HuH-7.5 (cell line): ENCODE measurements around the gene ZCCHC9.
"Not testable (repeated sequence)": the region's sequence is repeated elsewhere in the genome, so short reads cannot be mapped to it uniquely, and the experiment has no call there.

ENCODE experiments used
- DNase-seq: peaks from one replicate; pipeline ENCODE4 v3.0.0; 2011; ENCODE audit warnings: low spot score

ZCCHC9 gene, protein sequence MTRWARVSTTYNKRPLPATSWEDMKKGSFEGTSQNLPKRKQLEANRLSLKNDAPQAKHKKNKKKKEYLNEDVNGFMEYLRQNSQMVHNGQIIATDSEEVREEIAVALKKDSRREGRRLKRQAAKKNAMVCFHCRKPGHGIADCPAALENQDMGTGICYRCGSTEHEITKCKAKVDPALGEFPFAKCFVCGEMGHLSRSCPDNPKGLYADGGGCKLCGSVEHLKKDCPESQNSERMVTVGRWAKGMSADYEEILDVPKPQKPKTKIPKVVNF

DNA sequence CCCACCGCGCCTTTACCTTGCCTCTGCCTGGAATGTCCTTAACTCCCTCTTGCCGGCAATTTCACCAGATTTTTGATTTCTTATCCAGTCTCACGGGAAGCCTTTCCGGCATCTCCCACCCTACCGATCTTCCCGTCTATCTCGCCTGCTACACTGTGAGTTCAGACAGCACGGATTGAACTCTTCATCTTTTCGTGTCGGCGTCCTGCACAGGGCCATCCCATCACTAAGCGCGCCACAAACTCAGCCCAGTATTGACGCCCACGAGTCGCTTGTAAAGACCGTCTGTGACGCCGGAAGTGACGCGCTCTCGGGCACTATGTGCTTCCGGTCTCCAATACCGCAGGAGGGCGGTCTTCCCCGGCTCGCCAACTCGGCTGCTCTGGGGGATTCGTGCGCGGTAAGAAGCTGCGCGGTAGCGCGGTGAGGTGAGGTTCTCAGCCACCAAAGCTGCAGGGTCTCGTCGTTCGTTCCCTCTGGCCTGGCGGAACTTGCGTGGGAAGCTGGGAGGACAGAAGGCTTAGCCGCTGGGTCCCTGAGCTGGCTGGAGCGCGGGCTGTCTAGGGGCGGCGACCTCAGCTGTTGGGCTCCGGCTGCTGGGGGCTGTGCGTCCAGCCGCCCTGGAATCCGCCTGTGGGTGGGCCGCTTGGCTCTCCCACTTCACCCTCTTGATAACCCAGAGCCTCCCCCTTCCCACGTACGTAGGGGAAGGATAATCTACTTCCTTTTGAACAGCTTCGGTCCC, at the start of gene ZCCHC9:
ZCCHC9 (plus strand) TSS at position 317 of the 745 bp plus-strand sequence. CDS start 3,171 bp downstream, outside the sequence.
- DNase-seq: peak; percentile 54

DNA sequence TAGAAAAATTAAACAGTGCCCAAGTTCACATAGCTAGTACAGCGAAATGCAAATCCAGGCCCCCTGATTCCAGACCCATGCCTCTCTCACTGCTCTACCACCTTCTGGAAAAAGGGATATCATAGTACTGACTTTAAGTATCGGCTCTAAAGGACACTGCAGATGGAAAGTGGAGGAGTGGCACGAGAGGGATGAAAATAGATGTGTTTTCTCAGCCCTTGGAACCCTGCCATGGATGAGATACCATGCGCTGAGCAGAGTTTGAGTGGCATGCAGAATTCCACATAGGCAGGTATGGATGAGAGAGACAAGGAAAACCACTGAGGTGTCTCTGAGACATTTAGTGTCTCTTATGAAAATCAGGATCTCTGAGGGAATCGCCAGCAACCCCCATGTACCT, 49.5 kb upstream of the ZCCHC9 start:
- no peak for DNase-seq

DNA sequence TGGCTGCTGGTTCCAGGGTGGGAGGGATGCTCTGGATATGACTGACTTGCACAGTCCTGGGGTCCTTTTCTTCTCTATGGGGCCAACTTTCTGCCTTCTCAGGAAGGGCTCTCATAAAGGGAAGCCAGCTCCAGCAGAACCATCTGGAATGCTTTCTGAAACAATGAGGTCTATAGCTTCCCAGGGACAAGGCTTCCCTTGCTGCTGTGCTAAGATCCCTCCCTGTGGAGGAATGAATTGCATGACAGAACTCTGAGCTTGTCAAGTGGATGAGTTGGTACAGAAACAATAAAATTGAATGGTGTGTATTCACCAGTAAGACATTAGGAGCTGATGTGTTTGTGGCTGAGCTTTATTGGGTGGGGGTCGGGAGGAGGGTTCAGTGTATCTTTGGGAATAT, 48.5 kb upstream of the ZCCHC9 start:
- DNase-seq: no peak

DNA sequence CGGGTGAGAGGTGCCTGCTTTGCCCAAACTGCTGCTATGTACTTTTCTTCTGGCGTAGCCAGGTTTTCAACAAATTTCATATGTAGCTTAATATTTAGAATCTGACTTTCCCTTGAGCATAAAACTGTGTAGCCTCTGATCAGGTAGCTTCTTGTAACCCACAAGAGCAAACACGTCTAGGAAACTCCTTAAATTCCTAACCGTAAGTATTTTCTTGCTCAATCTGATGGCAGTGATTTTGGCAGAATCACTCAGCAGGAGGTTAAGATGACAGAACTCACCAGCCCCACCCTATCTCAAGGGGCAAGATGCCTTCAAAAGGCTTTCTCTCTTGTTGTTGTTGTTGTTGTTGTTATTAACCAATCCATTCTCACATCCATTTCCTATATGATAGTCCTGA, 47.5 kb upstream of the ZCCHC9 start:
- no peak for DNase-seq

DNA sequence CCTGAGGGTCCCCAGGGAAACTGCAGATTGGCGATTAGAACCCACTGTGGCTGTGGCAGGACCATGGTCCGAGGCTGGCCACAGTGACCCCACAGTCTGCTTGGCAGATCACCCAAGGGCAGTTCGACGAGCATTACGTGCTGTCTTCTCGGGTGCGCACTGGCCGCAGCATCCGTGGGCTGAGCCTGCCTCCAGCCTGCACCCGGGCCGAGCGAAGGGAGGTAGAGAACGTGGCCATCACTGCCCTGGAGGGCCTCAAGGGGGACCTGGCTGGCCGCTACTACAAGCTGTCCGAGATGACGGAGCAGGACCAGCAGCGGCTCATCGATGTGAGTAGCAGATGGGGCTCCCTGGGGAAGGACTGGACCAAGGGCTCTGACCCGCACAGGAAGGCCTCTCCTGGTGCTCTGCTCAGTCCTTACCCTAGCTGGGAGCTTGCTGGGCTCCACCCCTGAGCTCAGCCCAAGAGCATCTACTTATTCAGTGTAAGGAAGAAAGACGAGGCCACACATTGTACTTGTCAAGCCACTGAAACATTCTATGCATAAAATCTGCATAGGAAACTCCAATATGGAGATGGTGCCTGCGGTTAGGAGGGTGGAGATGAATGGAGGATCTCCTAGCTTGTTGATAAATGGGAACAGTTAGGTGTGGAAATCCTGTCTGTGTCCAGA, 46.4 kb upstream of the ZCCHC9 start:
- no peak for DNase-seq

DNA sequence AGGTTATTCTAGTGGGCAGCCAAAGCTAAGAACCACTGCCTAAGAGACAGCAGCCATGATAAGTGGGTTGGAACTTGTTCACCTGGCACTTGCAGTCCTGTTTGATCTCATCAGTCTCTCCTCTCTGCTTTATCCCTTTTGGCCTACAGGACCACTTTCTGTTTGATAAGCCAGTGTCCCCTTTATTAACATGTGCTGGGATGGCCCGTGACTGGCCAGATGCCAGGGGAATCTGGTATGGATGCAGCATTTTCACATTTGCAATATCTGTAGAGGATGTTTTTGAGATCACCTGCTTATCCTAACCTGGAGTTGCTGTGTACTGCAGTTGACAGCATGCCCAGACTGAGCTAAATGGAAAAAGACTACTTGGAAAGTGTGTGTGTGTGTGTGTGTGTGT, 44.6 kb upstream of the ZCCHC9 start:
- DNase-seq: no peak

DNA sequence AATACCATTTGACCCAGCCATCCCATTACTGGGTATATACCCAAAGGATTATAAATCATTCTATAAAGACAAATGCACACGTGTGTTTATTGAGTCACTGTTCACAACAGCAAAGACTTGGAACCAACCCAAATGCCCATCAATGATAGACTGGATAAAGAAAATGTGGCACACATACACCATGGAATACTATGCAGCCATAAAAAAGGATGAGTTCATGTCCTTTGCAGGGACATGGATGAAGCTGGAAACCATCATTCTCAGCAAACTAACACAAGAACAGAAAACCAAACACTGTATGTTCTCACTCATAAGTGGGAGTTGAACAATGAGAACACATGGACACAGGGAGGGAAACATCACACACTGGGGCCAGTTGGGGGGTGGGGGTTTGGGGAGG, 38.6 kb upstream of the ZCCHC9 start:
- DNase-seq: not testable (repeated sequence)

DNA sequence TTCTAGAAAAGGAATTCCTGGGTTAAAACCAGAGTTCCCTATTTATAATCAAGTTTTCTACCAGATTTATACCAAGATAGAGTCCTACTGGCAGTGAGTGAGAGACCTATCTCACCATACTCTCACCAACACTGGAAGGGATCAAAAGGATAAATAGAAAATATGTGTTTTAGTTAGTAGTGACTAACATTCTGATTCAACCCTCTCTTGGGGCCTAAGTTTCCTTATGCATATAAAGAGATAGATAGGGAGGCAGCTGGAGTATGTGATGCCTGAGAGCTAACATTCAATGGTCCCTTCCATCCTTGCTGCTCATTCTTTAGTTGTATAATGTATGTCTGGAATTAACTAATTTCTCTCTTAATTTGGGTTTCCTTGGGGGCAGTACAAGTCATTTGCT, 36.3 kb upstream of the ZCCHC9 start:
- DNase-seq: no peak

DNA sequence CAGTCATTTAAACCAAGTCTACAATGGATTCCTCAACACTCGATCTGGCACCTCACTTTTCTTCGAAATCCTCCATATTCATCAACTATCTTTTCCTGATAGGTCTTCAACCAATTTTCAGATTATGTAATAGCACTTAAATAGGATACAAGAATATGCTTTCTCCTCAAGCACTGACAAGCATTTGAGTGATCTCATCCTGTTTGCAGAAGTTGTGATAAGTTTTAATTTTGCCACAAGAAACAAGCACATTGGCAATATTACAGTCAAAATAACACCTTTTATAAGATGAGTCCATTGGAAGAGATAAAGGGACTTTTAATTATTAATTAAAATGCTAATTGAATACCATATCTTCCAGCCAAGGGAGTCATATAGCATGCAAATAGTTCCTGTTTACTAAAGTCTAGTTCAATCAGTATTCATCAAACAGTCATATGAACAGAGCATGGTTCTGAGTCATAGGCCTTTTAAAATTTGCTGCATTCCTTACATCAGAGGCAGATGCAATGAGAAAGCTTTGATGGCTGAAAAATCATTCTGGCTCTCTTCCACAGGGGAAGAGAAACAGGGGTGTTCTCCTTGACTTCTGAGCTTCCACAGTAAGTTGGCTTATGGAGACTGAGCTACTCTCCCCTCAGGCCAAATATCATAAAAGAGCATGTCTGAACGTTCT, 32.7 kb upstream of the ZCCHC9 start:
- DNase-seq: no peak

DNA sequence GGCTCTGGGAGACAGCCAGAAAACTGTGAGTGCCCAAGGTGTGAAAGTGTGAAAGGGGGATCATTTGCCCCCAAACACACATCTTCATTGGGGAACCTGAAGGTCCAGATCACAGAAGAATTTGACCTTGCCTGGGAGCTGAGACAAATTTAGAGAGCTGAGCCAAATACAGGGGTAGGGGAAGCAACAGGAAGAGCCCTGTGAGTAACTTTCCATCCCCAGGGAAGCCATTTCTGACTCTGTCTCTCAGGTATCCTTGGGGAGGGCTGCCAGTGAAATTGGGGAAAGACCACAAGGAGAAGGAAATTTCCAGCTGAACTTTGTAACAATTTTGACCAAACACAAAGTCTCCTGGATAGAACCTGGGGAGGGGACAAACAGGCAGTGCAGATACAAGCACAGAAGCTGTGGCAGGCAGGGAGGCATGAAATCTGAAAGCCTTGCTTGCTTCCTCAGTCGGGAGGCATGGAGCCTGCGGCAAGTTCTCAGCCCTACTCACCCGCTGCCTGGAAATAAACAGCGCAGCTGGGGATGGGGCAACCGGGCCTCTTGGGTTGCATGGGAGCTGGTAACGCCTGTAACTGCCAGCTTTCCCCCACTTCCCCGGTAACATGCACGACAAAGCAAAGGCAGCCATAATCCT, 31.5 kb upstream of the ZCCHC9 start:
- DNase-seq: no peak

DNA sequence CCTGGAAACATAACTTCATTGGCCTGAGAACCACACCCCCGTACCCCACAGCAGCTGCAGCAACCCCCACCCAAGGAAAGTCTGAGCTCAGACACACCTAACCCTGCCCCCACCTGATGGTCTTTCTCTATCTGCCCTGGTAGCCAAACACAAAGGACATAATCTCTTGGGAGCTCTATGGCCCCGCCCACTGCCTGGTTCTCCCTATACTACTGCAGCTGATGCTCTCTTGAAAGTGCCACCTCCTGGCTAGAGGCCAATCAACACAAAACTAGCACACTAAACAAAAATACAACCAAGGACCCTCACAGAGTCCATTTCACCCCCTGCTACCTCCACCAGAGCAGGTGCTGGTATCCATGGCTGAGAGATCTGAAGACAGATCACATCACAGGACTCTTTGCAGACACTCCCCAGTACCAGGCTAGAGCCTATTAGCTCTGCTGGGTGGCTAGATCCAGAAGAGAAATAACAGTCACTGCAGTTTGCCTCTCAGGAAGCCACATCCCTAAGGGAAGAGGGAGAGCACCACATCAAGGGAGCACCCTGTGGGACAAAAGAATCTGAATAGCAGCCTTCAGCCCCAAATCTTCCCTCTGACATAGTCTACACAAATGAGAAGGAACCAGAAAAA, 30.9 kb upstream of the ZCCHC9 start:
- not testable (repeated sequence) for DNase-seq

DNA sequence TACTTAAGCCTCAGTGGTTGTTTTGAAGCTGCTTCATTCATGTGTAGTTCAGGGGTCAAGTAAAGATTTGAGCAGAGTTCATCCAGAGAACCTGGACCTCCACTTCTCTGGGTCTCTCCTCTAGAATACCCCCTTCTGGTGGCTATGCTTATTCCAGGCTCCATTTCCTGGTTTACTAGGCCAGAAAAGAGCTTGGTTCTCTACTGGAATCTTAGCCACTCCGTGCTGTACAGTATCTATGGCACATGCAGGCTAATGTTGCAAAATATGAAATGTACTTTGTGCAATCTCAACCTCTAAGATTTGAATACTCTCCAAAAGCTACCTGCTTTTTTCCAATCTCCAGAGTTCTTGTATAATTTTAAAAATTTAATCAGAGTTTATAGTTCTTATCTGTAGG, 17.4 kb upstream of the ZCCHC9 start:
- no peak for DNase-seq

DNA sequence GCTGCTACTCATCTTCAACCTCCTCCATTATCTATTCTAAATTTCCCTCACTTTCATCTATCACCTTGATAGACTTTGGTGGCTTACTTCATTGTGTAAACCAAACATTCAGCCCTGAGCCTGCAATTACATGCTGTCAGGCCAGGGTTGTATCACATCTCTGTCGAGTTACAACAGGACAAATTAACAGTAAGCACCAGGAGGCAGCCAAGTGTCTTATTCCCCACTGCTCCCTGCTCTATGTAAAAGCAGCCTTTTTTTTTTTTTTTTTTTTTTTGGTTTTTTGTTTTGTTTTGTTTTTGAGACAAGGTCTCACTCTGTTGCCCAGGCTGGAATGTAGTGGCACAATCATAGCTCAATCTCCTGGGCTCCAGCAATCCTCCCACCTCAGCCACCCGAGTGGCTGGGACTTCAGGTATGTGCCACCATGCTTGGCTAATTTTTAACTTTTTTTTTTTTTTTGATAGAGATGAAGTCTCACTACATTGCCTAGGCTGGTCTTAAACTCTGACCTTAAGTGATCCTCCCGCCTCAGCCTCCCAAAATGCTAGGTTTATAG, 15.2 kb upstream of the ZCCHC9 start:
- DNase-seq: no peak

DNA sequence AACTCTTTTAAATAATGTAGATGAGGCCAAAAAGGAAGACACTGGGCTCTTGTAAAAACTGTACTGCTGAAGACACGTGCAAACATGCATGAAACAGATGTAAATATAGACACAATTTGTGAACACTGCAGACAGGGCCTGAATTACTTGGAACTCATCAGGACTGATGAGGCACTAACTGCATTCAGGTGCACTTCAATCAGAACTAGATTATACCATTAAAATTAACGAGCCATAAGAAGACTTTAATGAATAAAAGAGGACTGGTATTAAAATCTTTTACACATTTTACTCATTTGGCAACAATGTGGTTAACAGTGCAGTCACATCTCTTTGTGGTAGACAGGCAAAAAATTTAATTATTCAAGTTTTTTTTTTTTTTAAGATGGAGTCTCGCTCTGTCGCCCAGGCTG, 13.4 kb upstream of the ZCCHC9 start:
- no peak for DNase-seq

DNA sequence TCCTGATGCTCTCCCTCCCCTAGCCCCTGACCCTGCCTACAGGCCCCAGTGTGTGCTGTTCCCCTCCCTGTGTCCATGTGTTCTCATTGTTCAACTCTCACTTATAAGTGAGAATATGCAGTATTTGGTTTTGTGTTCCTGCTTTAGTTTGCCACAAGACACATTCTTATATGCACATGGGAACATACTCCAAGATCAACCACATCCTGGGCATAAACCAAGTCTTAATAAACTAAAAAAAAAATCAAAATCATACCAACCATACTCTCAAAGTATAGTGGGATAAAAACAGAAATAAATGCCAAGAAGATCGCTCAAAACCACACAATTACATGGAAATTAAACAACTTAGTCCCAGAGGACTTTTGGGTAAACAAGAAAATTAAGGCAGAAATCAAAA, 11.2 kb upstream of the ZCCHC9 start:
- no peak for DNase-seq

DNA sequence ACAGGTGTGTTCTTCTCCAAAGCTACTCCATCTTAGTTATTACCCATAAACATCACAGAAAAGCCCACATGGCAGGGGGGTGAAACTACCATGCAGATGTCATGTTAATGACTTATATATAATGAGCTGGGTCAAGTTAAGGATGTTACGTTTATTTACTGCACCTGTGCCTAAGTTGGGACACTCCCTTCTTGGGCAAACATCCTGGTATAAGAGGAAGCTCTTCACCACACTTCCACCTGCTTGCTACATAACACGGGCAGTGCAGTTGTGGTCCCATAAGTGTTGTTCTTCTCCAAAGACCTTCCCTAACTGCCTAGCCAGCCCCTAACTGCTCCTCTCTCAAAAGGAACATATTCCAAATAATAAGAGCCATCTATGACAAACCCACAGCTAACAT, 9.3 kb upstream of the ZCCHC9 start:
- DNase-seq: no peak

DNA sequence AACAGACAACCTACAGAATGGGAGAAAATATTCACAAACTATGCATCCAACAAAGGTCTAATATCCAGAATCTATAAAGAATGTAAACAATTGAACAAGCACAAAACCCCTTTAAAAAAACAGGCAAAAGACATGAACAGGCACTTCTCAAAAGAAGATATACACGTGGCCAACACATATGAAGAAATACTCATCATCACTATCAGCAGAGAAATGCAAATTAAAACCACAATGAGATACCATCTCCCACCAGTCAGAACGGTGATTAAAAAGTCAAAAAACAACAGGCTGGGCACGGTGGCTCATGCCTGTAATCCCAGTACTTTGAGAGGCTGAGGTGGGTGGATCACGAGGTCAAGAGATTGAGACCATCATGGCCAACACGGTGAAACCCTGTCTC, 7.4 kb upstream of the ZCCHC9 start:
- not testable (repeated sequence) for DNase-seq

DNA sequence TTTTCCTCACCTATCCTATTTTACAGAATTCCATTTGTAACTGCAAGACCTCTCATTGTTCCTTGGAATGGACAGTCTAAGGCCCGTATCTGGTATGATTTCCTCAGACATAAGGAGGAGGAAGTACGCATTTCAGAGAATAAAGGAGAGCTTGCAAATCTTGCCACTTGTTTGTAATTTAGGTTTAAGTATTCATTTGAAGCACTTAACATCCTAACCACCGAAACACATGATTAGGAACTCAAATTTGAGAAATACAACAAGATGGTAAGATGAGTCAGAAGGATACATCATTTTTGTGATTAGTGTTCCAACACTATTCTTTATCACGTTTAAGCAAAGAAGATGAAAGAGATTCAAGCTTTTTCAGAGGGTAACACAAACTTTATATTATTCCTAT, 3.9 kb upstream of the ZCCHC9 start:
- no peak for DNase-seq

DNA sequence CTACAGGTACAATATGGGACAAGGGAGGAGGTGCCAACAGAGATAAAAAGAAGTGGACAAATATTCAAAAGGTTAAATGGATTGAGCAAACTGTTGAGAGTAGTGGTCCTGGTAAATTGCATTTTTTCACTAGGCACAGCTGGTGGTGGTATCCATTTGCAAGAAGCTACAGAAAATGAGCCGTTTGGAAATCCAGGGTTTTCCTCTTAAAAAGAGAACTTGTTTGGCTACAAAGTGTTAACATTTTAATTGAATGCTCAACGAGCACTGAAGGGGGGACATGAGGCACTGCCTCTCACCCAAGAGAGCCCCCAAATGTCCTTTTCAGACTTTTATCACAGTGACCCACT, 491 bp upstream of the ZCCHC9 start:
- no peak for DNase-seq

DNA sequence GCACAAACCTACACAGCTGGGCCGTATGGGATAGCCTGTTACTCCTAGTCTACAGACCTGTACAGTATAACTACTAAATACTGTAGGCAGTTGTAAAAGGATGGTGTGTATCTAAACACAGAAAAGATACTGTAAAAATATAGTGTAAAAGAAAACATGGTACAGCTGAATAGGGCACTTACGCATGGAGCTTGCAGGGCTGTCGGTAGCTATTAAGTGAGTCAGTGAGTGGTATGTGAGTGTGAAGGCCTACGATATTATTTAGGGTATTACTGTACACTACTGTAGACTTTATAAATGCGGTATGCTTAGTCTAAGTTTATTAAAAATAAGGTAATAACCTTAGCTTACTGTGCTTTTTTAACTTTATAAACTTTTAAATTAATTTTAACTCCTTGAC, 1.2 kb downstream of the ZCCHC9 start:
- no peak for DNase-seq

DNA sequence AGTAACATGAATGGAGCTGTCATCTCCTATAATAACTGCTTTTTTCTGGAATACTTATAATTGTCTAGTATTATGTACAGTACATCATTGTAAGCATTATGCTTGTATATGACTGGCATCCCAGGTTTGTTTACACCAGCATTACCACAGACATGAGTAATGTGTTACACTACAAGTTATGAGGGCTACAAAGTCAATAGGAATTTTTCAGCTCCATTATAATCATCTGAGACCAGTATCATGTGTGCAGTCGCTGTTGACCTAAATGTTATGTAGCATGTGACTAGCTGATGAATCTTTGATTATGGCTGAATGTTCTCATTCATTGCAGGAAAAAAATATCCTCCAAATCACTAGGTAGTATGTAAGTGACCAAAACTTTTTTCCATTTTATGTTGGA, 2.2 kb downstream of the ZCCHC9 start:
- no peak for DNase-seq

DNA sequence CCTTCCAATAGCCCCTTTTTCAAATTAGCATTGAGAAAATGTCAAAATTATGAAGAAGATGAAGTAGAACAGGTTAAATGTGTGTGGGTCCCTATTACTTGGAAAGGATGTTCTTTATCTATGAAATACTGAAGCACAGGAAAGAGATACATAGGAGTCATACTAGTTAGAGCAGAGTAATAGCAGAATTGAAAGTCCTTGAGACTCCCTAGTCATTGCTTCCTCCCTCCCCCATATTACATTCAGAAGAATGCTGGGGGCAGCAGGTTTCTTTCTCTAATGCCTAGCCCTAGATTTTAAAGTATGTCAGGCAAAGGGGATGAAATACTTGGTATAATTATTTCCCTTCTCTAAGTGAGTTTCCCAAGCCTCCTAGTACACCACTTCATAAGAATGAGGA, 4.4 kb downstream of the ZCCHC9 start:
- no peak for DNase-seq
